Epidermal melanocyte (primary cell): ENCODE measurements around the gene AUTS2.

Experiments used
- DNase-seq: peaks from one replicate; pipeline ENCODE4 v3.0.0; 2011; ENCODE audit warnings: low spot score; ENCODE audit not compliant: insufficient read length

Gene AUTS2

GRCh38 chr7:70371652-70372051 is 773.4 kb downstream of the AUTS2 start:
- no peak for DNase-seq

GRCh38 chr7:70372768-70373515 is 774.7 kb downstream of the AUTS2 start:
- no peak for DNase-seq

- DNase-seq: no peak
These were observed 776.7 kb downstream of the AUTS2 start for GRCh38 chr7:70374772-70375533.

GRCh38 chr7:70376561-70377031 is 778.3 kb downstream of the AUTS2 start:
- DNase-seq: no peak

GRCh38 chr7:70377957-70378356 is 779.7 kb downstream of the AUTS2 start:
- no peak for DNase-seq

GRCh38 chr7:70379210-70379609 is 780.9 kb downstream of the AUTS2 start:
- DNase-seq: no peak

- DNase-seq: no peak
These were observed 782.2 kb downstream of the AUTS2 start for GRCh38 chr7:70380421-70381015.

GRCh38 chr7:70383066-70383782 is 784.9 kb downstream of the AUTS2 start:
- DNase-seq: no peak

- no peak for DNase-seq
These were observed 785.7 kb downstream of the AUTS2 start for GRCh38 chr7:70384024-70384423.

- no peak for DNase-seq
These were observed 786.6 kb downstream of the AUTS2 start for GRCh38 chr7:70384891-70385290.

- DNase-seq: no peak
These were observed 788.9 kb downstream of the AUTS2 start for GRCh38 chr7:70387217-70387616.

- no peak for DNase-seq
These were observed 791.4 kb downstream of the AUTS2 start for GRCh38 chr7:70389531-70390151.

- no peak for DNase-seq
These were observed 792.0 kb downstream of the AUTS2 start for GRCh38 chr7:70390251-70390650.

- DNase-seq: no peak
These were observed 794.1 kb downstream of the AUTS2 start for GRCh38 chr7:70392256-70392876.

- no peak for DNase-seq
These were observed 794.7 kb downstream of the AUTS2 start for GRCh38 chr7:70392877-70393435.

GRCh38 chr7:70393956-70394355 is 795.7 kb downstream of the AUTS2 start:
- no peak for DNase-seq

- DNase-seq: no peak
These were observed 802.6 kb downstream of the AUTS2 start for GRCh38 chr7:70400829-70401380.

- DNase-seq: no peak
These were observed 803.8 kb downstream of the AUTS2 start for GRCh38 chr7:70402069-70402468.

- no peak for DNase-seq
These were observed 807.0 kb downstream of the AUTS2 start for GRCh38 chr7:70405241-70405640.
